C4-2B (cell line): ENCODE measurements around the gene MAGI2.

Source experiments
- CTCF ChIP-seq: fragments of 450-650 bp; conservative IDR thresholded peaks from 2 replicates; pipeline ENCODE4 v1.5.1; 2017; ENCODE audit warnings: mild to moderate bottlenecking
- ZFX ChIP-seq: fragments of 450-650 bp; IDR thresholded peaks from 2 replicates; pipeline ENCODE4 v1.6.1; 2017

GRCh38 chr7:79175374-79175773 is 278.1 kb downstream of the MAGI2 start:
- TF ChIP-seq CTCF: no peak
- TF ChIP-seq ZFX: no peak
